Measurements from ENCODE around the gene HAND1.
A peak's percentile ranks its signal among the peaks of the same experiment; 100 is the strongest.

HAND1 gene

GRCh38 chr5:154498994-154499393, 21.0 kb upstream of the HAND1 start:
- in situ Hi-C loops (cut with MboI; ENCODE audit: low pct_unique_long_range_greater_than_20kb, low sequenced_read_pairs, unreplicated experiment): no loop called here

GRCh38 chr5:154498591-154498990, 20.6 kb upstream of the HAND1 start:
- in situ Hi-C loops (cut with MboI; ENCODE audit: low pct_unique_long_range_greater_than_20kb, low sequenced_read_pairs, unreplicated experiment): no loop called here
- no peak for TF ChIP-seq CTCF (IDR thresholded peaks at IDR 0.05; ENCODE audit: extremely low read depth, insufficient read depth, missing control alignments)
- no peak for DNase-seq (ENCODE audit: low spot score)

More at GRCh38 chr5:154498994-154499393, 21.0 kb upstream of the HAND1 start:
- TF ChIP-seq CTCF (IDR thresholded peaks at IDR 0.05; ENCODE audit: extremely low read depth, insufficient read depth, missing control alignments): no peak
- DNase-seq (ENCODE audit: low spot score): no peak

- no peak for TF ChIP-seq CTCF (IDR thresholded peaks at IDR 0.05; ENCODE audit: extremely low read depth, insufficient read depth, missing control alignments)
- in situ Hi-C loops (cut with MboI; ENCODE audit: low pct_unique_long_range_greater_than_20kb, low sequenced_read_pairs, unreplicated experiment): no loop called here
- no peak for DNase-seq (ENCODE audit: low spot score)
Measured at GRCh38 chr5:154494036-154494435, 16.0 kb upstream of the HAND1 start.

- DNase-seq (ENCODE audit: low spot score): no peak
- no peak for TF ChIP-seq CTCF (IDR thresholded peaks at IDR 0.05; ENCODE audit: extremely low read depth, insufficient read depth, missing control alignments)
- in situ Hi-C loops (cut with MboI; ENCODE audit: low pct_unique_long_range_greater_than_20kb, low sequenced_read_pairs, unreplicated experiment): no loop called here
Measured at GRCh38 chr5:154493274-154493673, 15.2 kb upstream of the HAND1 start.

- no peak for DNase-seq (ENCODE audit: low spot score)
- TF ChIP-seq CTCF (IDR thresholded peaks at IDR 0.05; ENCODE audit: extremely low read depth, insufficient read depth, missing control alignments): no peak
- in situ Hi-C loops (cut with MboI; ENCODE audit: low pct_unique_long_range_greater_than_20kb, low sequenced_read_pairs, unreplicated experiment): no loop called here
Measured at GRCh38 chr5:154491941-154492340, 13.9 kb upstream of the HAND1 start.

DNA sequence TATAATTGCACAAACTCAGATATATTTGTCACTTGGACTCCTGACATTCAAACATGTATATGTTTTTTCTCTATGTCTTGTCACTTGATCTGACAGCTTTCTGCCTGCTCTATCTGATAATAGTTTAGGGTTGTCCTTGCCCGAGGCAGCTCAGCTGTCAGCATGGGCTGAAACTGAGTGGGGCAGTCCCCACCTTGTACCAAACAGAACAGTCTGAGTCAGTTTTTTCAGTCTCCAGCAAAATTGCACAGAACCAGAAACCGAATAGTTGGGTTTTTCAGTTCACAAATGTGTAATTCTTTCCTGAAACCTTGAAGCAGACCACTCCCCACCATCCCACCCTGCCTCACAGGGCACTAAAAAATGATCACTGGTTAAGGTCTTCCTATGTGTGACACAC, 9.5 kb upstream of the HAND1 start:
- in situ Hi-C loops (cut with MboI; ENCODE audit: low pct_unique_long_range_greater_than_20kb, low sequenced_read_pairs, unreplicated experiment): no loop called here
- no peak for TF ChIP-seq CTCF (IDR thresholded peaks at IDR 0.05; ENCODE audit: extremely low read depth, insufficient read depth, missing control alignments)
- DNase-seq (ENCODE audit: low spot score): peak; percentile 89

GRCh38 chr5:154486427-154486866, 8.4 kb upstream of the HAND1 start:
- no peak for DNase-seq (ENCODE audit: low spot score)
- no peak for TF ChIP-seq CTCF (IDR thresholded peaks at IDR 0.05; ENCODE audit: extremely low read depth, insufficient read depth, missing control alignments)
- in situ Hi-C loops (cut with MboI; ENCODE audit: low pct_unique_long_range_greater_than_20kb, low sequenced_read_pairs, unreplicated experiment): no loop called here

Measured in GM13977 (cell line).